ENCODE results near the gene TMEM94. TPM values are rescaled to one million over a fixed set of nuclear protein-coding genes. Genes with fewer than 3 reads are reported as not detected.
A peak's percentile ranks its signal among the peaks of the same experiment; 100 is the strongest.

TMEM94 gene
- total and polyA plus RNA-seq, 9 of the 15 experiments (the other 6 are each of a cell fraction or from before 2014, with no cell fraction given): 0.35 to 48.1 (median 14.4) TPM

DNA sequence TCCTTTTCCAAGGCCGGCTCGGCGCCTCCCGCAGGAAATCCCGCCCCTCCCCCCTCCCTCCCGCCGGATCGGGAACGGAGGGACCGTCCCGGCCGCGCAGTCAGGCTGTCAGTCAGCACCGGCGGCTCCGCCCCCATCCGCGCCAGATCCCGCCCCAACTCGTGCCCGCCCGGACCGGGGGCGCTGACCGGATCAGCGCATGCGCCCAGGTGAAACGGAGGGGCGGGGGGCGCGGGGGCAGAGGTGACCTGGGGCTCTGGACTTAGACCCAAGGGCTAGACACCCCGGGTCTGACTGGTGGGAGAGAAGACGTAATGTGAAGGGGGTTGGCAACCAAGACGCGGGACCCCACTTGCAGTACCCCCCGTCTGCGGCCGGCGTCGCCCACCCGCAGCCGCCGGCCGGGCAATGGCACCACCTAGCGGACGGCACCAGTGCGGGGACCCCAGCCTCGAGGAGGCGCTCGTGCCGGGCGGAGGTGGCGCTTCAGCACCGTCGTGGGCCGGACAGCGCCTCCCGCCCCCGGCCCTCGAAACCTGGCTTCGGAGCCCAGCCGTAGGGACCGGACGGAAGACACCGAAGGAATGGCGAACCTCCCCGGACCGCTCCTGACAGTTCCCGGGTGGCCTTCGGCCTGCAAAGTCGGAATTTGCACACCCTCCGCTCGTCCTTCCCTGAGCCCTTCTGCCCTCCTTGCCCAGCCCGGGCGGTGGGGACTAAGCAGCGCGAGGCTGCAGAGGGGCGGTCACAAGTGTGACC, 59.2 kb downstream of the TMEM94 start, which contains the start of gene CASKIN2 (continued):
- TF ChIP-seq, protein P1, sequence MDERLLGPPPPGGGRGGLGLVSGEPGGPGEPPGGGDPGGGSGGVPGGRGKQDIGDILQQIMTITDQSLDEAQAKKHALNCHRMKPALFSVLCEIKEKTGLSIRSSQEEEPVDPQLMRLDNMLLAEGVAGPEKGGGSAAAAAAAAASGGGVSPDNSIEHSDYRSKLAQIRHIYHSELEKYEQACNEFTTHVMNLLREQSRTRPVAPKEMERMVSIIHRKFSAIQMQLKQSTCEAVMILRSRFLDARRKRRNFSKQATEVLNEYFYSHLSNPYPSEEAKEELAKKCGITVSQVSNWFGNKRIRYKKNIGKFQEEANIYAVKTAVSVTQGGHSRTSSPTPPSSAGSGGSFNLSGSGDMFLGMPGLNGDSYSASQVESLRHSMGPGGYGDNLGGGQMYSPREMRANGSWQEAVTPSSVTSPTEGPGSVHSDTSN (CRISPR knock-in tag; IDR thresholded peaks at IDR 0.05; ENCODE audit: low read depth): peak; percentile 87
- TF ChIP-seq, protein P1 (tag; conservative IDR thresholded peaks at IDR 0.05; ENCODE audit: low read depth): peak; percentile 81
- TF ChIP-seq ETS2 (tag; IDR thresholded peaks at IDR 0.05; ENCODE audit: borderline replicate concordance, poor library complexity, severe bottlenecking): no peak
- no peak for TF ChIP-seq XRCC3 (IDR thresholded peaks at IDR 0.05)
- TF ChIP-seq, protein P2, sequence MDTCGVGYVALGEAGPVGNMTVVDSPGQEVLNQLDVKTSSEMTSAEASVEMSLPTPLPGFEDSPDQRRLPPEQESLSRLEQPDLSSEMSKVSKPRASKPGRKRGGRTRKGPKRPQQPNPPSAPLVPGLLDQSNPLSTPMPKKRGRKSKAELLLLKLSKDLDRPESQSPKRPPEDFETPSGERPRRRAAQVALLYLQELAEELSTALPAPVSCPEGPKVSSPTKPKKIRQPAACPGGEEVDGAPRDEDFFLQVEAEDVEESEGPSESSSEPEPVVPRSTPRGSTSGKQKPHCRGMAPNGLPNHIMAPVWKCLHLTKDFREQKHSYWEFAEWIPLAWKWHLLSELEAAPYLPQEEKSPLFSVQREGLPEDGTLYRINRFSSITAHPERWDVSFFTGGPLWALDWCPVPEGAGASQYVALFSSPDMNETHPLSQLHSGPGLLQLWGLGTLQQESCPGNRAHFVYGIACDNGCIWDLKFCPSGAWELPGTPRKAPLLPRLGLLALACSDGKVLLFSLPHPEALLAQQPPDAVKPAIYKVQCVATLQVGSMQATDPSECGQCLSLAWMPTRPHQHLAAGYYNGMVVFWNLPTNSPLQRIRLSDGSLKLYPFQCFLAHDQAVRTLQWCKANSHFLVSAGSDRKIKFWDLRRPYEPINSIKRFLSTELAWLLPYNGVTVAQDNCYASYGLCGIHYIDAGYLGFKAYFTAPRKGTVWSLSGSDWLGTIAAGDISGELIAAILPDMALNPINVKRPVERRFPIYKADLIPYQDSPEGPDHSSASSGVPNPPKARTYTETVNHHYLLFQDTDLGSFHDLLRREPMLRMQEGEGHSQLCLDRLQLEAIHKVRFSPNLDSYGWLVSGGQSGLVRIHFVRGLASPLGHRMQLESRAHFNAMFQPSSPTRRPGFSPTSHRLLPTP (IDR thresholded peaks at IDR 0.05; ENCODE audit: borderline replicate concordance, extremely low read depth, insufficient read length): no peak
- TF ChIP-seq, protein P3, sequence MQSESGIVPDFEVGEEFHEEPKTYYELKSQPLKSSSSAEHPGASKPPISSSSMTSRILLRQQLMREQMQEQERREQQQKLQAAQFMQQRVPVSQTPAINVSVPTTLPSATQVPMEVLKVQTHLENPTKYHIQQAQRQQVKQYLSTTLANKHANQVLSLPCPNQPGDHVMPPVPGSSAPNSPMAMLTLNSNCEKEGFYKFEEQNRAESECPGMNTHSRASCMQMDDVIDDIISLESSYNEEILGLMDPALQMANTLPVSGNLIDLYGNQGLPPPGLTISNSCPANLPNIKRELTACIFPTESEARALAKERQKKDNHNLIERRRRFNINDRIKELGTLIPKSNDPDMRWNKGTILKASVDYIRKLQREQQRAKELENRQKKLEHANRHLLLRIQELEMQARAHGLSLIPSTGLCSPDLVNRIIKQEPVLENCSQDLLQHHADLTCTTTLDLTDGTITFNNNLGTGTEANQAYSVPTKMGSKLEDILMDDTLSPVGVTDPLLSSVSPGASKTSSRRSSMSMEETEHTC (IDR thresholded peaks at IDR 0.05): no peak
- TF ChIP-seq MTA1 (IDR thresholded peaks at IDR 0.05; ENCODE audit: borderline replicate concordance): peak; percentile 27; the same call in 1 of the 2 replicates
- no peak for TF ChIP-seq MEF2D (tag; conservative IDR thresholded peaks at IDR 0.05; ENCODE audit: low read depth)
- TF ChIP-seq ZNF780A (CRISPR knock-in tag; IDR thresholded peaks at IDR 0.05): no peak
- TF ChIP-seq ZKSCAN8 (CRISPR knock-in tag; IDR thresholded peaks at IDR 0.05): no peak
- TF ChIP-seq NFATC3 (IDR thresholded peaks at IDR 0.05): no peak
- TF ChIP-seq HDAC2 (IDR thresholded peaks at IDR 0.05): peak; percentile 95
- TF ChIP-seq, protein P4, sequence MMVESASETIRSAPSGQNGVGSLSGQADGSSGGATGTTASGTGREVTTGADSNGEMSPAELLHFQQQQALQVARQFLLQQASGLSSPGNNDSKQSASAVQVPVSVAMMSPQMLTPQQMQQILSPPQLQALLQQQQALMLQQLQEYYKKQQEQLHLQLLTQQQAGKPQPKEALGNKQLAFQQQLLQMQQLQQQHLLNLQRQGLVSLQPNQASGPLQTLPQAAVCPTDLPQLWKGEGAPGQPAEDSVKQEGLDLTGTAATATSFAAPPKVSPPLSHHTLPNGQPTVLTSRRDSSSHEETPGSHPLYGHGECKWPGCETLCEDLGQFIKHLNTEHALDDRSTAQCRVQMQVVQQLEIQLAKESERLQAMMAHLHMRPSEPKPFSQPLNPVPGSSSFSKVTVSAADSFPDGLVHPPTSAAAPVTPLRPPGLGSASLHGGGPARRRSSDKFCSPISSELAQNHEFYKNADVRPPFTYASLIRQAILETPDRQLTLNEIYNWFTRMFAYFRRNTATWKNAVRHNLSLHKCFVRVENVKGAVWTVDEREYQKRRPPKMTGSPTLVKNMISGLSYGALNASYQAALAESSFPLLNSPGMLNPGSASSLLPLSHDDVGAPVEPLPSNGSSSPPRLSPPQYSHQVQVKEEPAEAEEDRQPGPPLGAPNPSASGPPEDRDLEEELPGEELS (CRISPR knock-in tag; IDR thresholded peaks at IDR 0.05; ENCODE audit: borderline replicate concordance): peak; percentile 91; the same call in 1 of the 2 replicates
- no peak for TF ChIP-seq NELFE (IDR thresholded peaks at IDR 0.05; ENCODE audit: insufficient read depth, insufficient read length)
- TF ChIP-seq, protein P5, sequence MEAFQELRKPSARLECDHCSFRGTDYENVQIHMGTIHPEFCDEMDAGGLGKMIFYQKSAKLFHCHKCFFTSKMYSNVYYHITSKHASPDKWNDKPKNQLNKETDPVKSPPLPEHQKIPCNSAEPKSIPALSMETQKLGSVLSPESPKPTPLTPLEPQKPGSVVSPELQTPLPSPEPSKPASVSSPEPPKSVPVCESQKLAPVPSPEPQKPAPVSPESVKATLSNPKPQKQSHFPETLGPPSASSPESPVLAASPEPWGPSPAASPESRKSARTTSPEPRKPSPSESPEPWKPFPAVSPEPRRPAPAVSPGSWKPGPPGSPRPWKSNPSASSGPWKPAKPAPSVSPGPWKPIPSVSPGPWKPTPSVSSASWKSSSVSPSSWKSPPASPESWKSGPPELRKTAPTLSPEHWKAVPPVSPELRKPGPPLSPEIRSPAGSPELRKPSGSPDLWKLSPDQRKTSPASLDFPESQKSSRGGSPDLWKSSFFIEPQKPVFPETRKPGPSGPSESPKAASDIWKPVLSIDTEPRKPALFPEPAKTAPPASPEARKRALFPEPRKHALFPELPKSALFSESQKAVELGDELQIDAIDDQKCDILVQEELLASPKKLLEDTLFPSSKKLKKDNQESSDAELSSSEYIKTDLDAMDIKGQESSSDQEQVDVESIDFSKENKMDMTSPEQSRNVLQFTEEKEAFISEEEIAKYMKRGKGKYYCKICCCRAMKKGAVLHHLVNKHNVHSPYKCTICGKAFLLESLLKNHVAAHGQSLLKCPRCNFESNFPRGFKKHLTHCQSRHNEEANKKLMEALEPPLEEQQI (IDR thresholded peaks at IDR 0.05): no peak
